Iris pigment epithelial cell (primary cell): Measurements from ENCODE around the gene FGF3.

Source experiments
- DNase-seq: peaks from one replicate; pipeline ENCODE4 v3.0.0-alpha.2; 2011; ENCODE audit warnings: low read depth

FGF3 gene

DNA sequence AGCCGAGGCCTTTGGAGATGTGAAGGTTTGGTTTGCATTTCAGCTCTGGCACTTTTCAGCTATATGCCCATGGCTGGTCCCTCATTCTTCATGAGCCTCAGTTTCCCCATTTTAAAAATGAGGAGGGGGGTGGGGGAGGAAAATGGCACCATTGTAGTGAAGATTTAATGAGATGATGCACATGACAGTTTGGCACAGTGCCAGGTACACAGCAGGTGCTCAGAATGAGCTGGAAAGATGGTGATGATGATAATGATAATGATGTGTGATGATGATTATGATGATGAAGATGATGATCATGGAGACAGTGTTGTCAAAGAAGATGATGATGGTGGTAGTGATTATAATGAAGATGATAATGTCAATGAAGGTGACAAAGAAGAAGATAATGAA, 24.3 kb upstream of the FGF3 start:
- DNase-seq = no peak

DNA sequence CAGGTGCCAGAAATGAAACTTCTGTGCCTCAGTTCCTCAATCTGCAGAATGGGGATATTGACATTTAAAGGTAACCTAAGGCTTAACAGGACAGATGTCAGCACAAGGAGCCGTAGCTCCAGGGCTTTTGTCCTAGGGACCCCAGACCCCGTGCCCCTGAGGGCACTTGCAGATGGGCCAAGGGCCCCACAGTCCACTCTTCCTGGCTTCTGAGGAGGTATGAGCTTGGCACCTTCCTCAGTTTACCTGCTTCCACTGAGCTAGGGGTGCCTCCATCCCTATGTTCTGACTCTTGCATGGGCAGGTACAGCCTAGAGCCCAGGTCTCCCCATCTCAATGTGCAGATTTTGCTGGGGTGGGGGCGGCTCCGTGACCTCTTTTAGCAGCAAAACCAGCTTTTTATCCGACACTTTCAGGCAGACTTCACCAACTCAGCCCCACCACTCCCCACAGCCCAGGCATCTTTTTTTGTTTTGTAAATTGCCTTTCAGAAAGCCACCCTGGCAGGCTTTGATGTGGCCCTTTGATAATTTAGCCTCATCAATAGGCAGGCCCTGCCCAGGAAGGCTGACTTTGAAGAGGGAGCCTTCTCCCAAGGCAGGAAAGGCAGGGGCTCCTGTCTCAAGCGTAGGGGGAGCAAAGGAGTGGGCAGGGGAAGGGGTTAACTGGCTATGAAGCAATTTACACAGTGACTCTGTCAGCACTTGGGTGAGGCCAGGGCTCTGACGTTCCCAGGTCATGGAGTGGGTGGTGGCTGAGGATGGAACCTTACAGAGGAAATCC, 23.7 kb upstream of the FGF3 start:
- no peak for DNase-seq

DNA sequence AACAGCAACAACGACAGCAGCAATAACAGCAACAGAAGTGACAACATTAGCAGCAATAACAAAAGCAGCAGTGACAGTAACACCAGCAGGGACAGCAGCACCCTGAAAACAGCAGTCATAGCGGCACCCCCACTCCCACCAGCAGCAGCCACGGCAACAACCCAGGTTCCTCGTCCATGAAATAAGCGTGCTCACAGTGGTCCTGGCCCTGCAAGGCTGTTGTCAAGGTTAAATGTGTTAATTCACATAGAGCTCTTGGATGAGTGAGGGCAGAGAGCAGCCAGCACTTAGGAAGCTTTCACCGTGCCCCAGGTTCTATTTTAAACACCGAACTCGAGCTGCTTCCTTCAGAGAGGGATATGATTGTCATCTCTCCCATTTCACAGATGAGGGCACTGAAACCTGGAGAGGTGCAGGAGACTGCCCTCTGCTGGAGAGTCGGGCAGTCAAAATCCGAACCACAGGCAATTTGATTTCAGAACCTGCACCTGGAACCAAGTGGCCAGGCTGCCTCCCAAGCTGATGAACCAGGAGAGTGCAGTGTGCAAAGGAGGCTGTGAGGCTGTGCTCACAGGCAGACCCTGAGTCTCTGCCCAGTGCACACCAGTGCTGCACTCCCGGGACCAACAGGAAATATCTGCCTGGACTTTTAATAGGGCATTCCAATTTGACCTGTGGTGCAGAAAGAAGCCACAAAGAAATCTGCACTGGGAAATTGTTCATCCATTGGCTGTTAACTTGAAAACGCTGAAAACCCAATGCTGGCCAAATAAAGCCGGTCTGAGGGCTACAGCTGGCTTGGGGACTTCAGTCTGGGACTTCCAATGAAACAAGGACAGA, 22.9 kb upstream of the FGF3 start:
- DNase-seq = peak; percentile 27

DNA sequence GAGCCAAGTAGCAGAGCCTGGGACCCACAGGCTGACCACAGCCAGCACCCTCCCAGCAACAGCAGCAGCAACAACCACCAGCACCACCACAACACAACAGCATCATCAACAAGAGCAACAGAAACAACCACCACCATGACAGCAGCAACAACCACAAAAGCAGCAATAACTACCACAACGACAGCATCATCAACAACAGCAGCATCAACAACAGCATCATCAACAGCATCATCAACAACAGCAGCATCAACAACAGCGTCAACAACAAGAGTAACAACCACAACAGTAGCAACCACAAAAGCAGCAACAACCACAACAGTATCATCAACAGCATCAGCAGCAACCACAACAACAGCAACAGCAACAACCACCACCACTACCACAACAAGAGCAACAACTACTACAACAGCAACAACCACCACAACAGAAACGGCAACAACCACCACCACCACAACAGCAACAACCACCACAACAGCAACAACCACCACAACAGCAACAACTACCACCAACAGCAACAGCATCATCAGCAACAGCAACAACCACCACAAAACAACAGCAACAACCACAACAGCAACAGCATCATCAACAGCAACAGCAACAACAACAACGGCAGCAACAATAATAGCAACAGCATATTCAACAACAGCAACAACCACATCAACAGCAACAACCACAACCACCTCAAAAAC, 22.1 kb upstream of the FGF3 start:
- no peak for DNase-seq

DNA sequence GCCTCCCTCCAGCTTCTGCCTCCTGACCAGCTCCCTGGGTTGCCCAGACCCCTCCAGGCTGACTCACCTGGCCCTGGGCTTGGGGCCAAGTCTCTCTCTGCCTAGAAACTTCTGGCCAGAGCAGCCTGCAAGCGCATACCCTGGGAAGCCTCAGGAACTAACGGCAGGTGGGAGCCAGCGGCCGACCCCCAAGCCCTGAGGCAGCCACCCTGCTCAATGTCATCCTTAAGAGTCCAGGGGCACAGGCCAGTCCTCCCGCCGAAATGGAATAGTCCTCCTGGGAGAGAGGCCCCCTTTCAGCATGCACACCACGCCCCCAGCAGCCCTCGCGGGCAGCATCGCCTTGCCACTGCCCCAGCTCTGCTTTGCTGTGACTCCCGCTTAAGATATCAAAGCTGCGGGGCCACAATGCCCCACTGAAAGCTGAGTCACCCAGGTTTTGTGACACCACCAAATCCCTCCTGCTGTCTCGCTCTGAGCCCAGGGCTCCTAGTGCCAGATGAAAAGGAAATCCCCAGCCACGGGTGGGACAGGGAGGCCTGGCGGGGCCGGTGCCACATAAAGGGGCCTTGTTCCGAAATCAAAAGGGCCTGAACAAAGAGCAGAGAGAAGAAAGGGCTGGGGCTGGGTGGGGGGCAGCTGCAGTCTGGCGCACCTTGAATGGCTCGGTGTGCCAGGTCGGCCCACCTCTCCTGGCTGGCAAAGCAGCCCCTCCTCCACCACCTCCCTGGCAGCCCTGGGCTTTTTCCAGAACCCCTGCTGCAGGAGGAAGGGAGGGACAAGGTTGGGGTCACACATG, 21.4 kb upstream of the FGF3 start:
- DNase-seq = no peak

DNA sequence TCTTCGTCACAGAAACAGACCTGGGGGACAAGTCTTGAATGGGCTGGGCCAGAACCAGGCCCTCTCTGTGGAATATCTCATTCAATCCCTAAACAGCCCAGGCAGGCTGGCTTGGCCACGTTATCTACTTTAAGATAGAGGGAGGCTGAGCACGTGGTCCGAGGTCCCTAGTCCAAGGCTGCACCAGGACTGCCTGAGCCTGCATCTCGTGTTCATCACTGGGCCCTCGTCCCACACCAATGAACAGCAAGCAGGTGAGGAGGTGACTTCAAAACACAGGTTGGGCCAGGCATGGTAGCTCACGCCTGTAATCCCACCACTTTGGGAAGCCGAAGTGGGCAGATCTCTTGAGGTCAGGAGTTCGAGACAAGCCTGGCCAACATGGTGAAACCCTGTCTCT, 20.3 kb upstream of the FGF3 start:
- no peak for DNase-seq

DNA sequence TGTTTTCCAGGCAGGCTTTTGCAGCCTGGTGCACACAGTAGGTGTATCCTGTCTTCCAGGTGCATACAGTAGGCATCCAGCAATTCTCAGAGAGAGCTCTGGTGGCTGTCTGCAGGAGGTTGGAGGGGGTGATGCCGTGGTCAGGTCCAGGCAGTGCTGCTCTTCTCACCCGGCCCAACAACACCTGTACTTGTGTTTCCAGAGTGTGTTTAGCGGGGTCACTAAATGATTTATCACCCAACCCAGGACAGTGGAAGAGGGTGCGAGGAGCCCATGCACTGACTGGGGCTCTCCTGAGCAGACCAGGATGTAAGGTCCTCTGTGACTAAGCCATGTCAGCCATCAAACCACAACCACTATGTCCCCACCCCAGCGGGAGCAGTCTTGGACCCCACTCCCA, 18.6 kb upstream of the FGF3 start:
- no peak for DNase-seq

DNA sequence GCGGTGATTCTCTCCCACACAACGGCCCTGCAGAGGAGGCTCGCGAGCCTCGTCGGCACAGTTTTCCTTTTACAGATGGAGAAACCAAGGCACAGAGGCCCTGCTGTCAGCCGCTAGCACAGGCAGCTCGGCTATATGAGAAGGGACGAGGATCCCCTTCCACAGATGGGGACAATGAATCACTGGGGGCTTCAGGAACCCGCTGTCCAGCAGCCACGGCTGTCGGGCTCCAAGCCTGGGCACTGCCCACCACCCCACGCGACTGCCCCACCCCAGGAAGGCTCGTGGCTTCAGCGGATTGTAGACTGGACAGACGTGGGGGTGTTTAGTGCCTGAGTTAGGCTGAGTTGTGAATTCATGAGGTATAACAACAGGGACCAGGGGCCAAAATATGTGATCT, 17.2 kb upstream of the FGF3 start:
- DNase-seq = no peak

DNA sequence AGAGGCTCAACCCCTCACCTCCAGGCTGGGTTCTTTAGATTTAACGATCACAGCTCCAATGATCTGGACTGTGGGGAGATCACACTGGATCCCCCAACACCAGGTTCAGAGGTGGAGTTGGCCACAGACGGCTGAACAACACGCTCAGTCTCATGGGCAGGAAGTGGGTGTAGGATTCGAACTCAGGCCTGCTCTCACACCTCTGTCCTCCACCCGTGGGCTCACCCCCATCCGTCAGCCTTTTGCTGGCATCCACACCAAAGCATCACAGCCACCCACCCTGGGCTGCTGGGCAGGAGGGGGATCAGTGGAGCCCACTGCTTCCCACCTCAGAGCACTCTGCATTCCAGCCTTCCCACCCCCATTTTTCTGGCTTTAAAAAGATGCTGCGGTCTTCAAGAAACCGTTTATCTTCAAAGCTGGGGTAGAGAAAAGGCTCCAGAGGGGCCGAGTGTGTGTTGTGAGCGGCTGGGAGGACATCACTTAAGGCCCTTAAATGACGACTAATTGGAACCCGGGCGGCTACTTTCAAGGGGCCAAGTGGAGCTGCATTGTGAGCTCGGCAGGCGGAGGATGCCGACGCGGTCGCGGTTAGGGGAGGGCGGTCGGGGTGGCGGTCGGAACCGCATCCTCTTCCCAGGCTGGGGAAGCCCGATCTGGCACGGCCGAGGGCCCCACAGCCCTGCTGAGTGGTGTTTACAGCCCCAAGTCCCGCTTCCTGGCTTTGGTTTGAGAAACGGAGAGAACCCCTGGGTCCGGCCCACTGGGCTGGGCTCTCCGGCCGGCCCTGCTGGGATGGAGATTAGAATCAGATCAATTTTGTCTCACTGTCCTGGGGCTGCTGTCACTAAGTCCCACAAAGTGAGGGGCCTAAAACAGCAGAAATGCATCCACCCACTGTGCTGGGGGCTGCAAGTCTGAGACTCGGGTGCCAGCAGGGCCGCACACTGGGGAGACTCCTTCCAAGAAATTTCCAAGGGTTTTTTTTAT, 15.9 kb upstream of the FGF3 start:
- no peak for DNase-seq

DNA sequence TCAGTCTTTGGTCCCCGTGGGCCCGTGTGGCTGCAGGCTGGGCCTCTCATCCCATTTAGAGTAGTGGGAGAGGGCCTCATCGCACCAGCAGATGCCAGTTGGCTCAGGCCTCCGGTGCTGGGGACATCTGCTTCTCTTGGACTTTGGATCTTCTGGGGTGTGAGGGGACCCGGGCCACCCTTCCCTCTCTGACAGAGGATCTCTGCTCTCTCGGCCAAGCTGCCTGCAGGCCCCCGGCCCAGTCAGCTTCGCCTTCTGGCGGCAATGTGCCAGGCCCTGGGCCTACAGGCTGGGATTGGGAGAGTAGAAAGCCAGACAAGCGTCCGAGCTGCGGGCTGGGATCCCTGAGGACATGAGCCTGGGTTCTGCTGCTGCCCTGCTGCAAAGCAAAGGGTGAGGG, 15.0 kb upstream of the FGF3 start:
- no peak for DNase-seq

DNA sequence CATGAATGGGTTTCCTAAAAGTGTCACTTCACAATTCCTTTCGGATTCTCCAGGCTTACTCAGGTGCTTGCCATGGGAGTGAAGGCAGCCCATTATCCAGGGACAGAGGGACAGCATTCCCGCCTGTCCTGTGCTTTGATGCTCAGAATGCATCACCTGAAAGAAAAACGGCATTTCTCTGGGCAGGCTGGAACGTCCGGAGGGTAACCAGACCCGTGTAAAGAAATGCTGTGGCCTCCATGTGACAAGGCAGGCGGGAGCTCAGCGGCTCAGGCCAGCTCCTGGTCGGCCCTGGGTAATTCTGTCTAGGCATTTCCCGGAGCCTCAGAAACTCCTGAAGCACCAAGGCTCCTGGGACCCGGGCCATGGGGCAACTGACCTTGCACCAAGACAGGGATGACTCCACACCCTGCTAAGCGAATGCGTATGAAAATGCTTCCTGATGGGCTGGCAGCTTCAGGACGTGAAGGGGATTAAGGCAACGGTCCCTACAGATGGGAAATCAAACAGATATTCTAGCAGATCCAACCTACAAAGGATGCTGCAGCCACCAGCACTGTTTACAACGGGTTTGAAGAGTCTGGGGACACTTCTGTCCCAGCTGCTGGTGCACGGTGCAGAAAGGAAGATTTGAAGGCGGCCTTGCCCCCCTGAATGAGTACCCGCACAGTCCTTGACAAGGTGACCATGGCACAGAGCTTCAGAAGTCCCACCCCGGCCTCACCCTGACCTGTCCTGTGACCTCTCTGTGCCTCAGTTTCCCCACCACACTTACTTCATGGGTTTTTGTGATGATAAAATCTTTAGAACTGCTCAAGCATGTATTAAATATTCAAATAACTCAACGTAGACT, 13.6 kb upstream of the FGF3 start:
- DNase-seq = no peak

DNA sequence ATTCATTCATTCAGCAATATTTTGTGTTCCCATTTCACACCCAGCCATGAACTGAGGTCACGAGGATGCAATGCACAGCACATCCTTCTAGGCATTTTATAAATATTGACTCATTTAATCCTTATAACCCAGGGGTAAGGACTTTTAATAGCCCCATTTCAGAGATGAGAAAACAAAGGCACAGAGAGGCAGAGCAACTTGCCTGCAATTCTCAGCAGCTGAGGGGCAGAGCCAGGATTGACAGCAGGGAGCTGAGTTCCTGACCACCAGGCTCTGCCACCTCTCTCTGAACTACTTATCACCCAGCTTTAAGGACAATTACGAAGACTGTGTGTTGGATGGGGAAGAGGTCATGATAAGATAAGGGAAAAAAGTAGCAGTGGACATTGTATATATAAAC, 12.8 kb upstream of the FGF3 start:
- DNase-seq = no peak

DNA sequence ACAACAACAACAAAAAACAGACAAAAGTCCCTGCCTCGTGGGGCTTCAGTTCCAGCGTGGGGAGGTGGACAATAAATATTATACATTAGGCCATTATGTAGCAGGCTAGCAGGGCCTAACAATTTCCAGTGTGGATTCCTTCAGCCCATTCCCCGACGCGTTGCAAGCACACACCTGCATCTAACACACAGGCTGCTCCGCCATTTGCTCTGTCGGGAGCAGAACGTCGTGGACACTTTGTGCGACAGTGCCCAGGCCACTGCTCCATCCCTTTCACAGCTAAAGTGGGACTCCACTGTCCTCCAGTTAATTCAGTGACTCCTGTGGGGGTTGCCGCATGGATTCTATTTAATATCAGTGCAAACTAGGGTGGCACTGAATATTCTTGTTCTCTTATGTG, 10.9 kb upstream of the FGF3 start:
- no peak for DNase-seq

DNA sequence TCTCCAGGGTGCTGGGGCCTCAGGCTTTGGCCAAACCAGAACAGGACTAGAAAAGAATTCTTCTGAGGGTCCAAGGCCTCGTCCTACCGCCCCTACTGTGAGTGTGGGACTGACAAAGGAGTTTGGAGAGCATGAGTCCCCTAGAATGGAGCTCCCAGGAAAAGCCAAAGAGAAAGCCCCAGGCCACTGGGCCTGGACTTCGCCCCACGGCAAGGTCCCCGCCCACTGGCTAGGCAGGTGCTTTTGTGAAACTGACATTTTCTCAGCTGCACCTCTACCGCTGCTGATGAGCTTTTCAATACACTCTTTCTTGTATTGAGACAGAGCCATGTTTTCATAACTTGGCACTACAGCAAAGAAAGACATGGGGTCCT, 9.7 kb upstream of the FGF3 start:
- no peak for DNase-seq

DNA sequence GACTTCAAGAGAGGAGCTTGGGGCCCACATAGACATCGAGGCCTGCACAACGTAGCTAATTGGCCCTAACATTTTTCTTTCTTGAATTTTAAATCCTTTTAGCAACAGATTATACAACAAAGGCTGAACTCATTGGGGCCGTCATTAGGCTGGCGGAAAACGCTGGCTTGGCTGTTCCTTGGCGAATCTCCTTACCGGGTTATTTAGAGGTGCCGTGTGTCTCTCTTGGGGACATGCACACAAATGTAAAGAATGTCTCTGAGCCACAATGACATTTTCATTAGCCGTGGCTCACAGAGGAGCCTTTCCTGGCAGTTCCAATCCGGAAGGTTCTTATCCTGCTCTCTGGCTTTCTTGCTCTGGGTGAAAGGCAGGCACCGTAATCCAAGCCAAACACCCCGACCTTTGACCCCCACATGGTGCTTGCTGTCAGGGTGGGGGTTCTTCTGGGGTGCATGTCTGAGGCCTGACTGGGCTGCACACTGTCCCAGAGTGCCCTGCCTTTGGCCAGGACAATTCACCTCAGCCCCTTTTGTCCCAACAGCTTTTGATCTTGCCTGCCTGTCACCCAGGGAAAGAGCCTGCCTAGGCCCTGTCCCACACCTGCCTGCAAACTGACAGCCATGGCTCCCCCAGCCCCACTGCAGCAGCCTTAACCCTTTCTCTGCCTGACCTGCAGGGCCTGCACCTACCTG, 9.2 kb upstream of the FGF3 start:
- DNase-seq = no peak

DNA sequence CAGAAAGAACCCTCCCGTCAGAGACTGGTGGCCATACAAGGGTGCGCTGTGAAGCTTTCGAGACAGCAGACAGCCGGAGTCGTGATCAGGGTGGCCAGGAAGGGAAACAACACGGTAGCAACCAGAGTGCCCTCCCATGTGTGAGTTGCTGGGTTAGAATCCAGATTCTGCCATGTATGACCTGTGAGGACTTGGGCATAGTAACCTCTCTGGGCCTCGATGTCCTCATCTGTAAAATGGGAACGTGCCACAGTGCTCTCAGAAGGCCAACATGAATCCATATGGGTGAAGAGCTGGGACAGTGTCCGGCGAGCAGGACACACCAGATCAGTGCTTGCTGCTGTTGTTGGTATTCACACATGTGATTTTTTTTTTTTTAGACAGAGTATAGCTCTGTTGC, 7.6 kb upstream of the FGF3 start:
- no peak for DNase-seq

DNA sequence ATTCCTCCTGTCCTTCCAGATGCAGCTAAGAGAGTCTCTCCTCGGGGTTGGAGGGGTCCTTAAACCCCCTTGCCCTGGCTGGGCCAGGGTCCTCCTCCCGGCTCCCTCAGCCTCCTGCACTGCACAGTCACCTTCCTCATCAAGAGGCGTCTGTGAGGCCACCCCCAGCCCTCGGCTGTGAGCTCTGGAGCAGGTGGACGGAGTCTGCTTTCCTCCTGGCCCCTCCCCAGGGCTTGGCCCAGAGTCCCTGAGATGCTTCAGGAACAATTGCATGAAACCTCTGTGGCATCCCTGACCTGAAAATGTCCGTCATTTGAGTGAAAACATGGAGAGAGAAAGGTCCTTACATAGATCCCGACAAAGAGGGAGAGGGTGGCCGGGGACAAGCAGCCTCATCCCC, 6.7 kb upstream of the FGF3 start:
- no peak for DNase-seq

DNA sequence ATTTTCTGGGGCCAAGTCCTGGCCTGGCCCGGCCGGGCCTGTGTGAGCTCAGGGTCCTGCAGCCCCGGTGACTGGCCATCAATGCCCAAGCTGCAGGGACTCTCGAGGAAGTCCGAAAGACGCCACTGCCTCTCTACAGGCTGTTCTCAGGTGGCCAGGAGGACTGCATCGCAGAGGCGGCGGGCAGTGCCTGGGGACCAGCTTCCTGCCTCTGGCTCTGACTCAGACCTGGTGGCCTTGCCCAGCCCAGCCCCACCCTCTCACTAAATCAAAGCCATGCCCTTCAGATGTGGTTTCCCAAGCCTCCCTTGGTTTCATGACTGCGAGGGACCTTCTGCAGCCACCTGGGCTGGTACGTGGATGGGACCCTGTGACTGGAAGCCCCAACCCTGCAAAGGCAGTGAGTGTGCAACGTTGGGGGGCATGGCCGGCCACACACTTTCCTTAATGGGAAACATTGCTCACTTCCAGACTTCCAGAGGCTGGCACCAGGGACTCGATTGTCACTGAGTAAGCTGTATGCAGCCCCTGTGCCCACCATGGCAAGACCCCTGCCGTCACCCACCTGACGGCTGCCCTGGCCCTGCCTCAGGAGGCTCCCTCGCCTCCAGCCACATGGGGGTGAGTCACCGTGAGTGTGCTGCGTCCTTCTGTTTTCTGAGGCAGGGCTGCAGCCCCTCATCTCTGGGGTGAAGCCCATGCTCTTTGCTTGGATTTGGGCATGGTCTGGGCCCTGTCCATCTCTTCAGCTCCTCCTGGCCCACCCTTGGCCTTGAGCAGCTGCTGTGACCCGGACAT, 6.0 kb upstream of the FGF3 start:
- no peak for DNase-seq
